GM18868 (cell line): ENCODE measurements around the gene CMIP.
"Not testable (repeated sequence)": the region's sequence is repeated elsewhere in the genome, so short reads cannot be mapped to it uniquely, and the experiment has no call there.

Experiments
- ATAC-seq: cut with Tn5 transposase; IDR thresholded peaks from one replicate; pipeline ENCODE4 v1.9.1; 2021; ENCODE audit warnings: mild to moderate bottlenecking, moderate library complexity; ENCODE audit not compliant: unreplicated experiment

The CMIP gene

GRCh38 chr16:81575834-81576233 is 131.2 kb downstream of the CMIP start:
- ATAC-seq = no peak

GRCh38 chr16:81576696-81577095 is 132.1 kb downstream of the CMIP start:
- no peak for ATAC-seq

GRCh38 chr16:81577272-81577671 is 132.7 kb downstream of the CMIP start:
- not testable (repeated sequence) for ATAC-seq

GRCh38 chr16:81578076-81578475 is 133.5 kb downstream of the CMIP start:
- ATAC-seq = no peak

- ATAC-seq = no peak
Observed at GRCh38 chr16:81578636-81579413, 134.2 kb downstream of the CMIP start.

GRCh38 chr16:81581107-81581506 is 136.5 kb downstream of the CMIP start:
- no peak for ATAC-seq

- no peak for ATAC-seq
Observed at GRCh38 chr16:81582655-81583441, 138.2 kb downstream of the CMIP start.

- no peak for ATAC-seq
Observed at GRCh38 chr16:81583893-81584631, 139.5 kb downstream of the CMIP start.

GRCh38 chr16:81585785-81586184 is 141.2 kb downstream of the CMIP start:
- no peak for ATAC-seq

- no peak for ATAC-seq
Observed at GRCh38 chr16:81586417-81586816, 141.8 kb downstream of the CMIP start.

- no peak for ATAC-seq
Observed at GRCh38 chr16:81586977-81587625, 142.5 kb downstream of the CMIP start.

- no peak for ATAC-seq
Observed at GRCh38 chr16:81587626-81588160, 143.1 kb downstream of the CMIP start.

GRCh38 chr16:81588326-81589081 is 143.9 kb downstream of the CMIP start:
- ATAC-seq = no peak

GRCh38 chr16:81589975-81590650 is 145.5 kb downstream of the CMIP start:
- no peak for ATAC-seq

- no peak for ATAC-seq
Observed at GRCh38 chr16:81590714-81591544, 146.3 kb downstream of the CMIP start.

- ATAC-seq = no peak
Observed at GRCh38 chr16:81591545-81591870, 146.9 kb downstream of the CMIP start.

- ATAC-seq = no peak
Observed at GRCh38 chr16:81592353-81592866, 147.8 kb downstream of the CMIP start.

GRCh38 chr16:81593481-81593880 is 148.9 kb downstream of the CMIP start:
- ATAC-seq = no peak
